Activated CD4-positive, alpha-beta T cell treated with anti-CD3 and anti-CD28 coated beads, Interleukin-2, amount 10 ng/mL, durations not matched to agents 7 days and 5 days (primary cell): ENCODE measurements around the gene CREM. TPM values are rescaled to one million over a fixed set of nuclear protein-coding genes. Genes with fewer than 3 reads are reported as not detected.

Experiments used
- CTCF ChIA-PET: fragments of 350-600 bp; sonication (Branson Sonifier 250); formaldehyde crosslinking; loops from one replicate; lab custom pipeline; 2021; ENCODE audit warnings: antibody characterized with exemption; lab: Charles Lee
- POLR2A ChIA-PET: fragments of 350-600 bp; sonication (Branson Sonifier 250); formaldehyde crosslinking; loops from one replicate; lab custom pipeline; 2021; ENCODE audit warnings: antibody characterized with exemption; lab: Charles Lee
- DNase-seq: peaks from one replicate; pipeline ENCODE4 v3.0.0-alpha.2; 2020
- H3K27ac Mint-ChIP-seq: one replicate; pipeline ENCODE4 v1.8.0; 2021; ENCODE audit warnings: mild to moderate bottlenecking, moderate library complexity, mixed read lengths
- H3K27me3 Mint-ChIP-seq: one replicate; pipeline ENCODE4 v1.8.0; 2021; ENCODE audit warnings: mixed read lengths
- H3K36me3 Mint-ChIP-seq: one replicate; pipeline ENCODE4 v1.8.0; 2021; ENCODE audit warnings: low read depth, mixed read lengths
- H3K4me1 Mint-ChIP-seq: one replicate; pipeline ENCODE4 v1.8.0; 2021; ENCODE audit warnings: mixed read lengths
- H3K4me3 Mint-ChIP-seq: one replicate; pipeline ENCODE4 v1.8.0; 2021; ENCODE audit warnings: mild to moderate bottlenecking, moderate library complexity, mixed read lengths
- H3K9me3 Mint-ChIP-seq: one replicate; pipeline ENCODE4 v1.8.0; 2021; ENCODE audit warnings: mixed read lengths
- total RNA-seq, 2 experiments: library from RNA; stranded (reverse); gene quantifications; one replicate each; pipeline ENCODE4 v1.2.3, GENCODE V29; 2021

The CREM gene
- total RNA-seq, 2 experiments from 2014 or later: 48.7 to 51.6 TPM

DNA sequence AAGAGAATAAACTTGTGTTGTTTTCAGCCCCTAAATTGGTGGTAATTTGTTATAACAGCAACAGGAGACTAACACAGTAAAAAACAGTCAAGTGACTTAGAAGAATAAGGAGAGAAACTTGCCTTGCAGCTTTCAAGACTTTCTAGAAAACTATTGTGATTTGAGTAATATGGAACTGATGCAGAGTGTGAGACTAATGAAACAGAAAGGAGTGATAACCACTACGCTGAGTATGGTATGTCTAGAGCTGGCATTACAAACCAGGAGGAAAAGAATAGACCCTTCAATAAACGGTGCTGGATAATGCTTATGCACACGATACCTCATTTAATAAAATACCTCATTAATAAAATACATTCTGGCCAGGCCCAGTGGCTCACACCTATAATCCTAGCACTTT lies 99.9 kb downstream of the CREM start:
- Mint-ChIP-seq H3K36me3 (no peaks in the 10 kb centered on the region), H3K9me3 (no peaks in the 10 kb centered on the region), H3K4me3 (no peak overlapping the region), H3K27me3 (no peaks in the 10 kb centered on the region), H3K4me1 (no peaks in the 10 kb centered on the region), H3K27ac (no peak overlapping the region)
- POLR2A ChIA-PET: no interaction called here
- DNase-seq: no peak
- CTCF ChIA-PET: interaction anchor here (1.4 kb wide), 1 partner anchor 9 kb away, joined by 3 read pairs; no protein-coding TSS in a partner anchor

DNA sequence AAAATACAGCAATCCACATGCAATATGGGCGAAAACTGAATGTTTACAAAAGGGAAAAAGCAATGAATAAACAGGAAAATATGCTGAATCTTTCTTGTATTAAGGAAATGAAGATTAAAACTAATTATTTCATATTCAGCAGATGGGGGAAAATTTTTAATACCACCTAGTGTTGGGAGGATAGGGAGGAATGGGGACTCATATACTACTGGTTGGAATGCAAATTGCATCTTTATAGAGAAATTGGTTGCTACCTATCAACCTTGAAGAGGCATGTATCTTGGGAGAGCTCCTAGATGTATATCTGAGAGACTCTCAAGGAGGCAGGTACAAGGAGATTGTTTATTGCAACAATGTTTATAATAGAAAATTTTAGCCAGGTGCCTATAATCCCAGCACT lies 101.4 kb downstream of the CREM start:
- Mint-ChIP-seq H3K27ac (no peak overlapping the region), H3K27me3 (no peaks in the 10 kb centered on the region), H3K36me3 (no peaks in the 10 kb centered on the region), H3K4me1 (no peaks in the 10 kb centered on the region), H3K4me3 (no peak overlapping the region), H3K9me3 (no peaks in the 10 kb centered on the region)
- ChIA-PET CTCF (no interaction called here), POLR2A (no interaction called here)
- DNase-seq: no peak

GRCh38 chr10:35231646-35232045 lies 105.0 kb downstream of the CREM start:
- Mint-ChIP-seq H3K4me1 (no peaks in the 10 kb centered on the region), H3K4me3 (no peak overlapping the region), H3K36me3 (no peaks in the 10 kb centered on the region), H3K27me3 (no peaks in the 10 kb centered on the region), H3K9me3 (no peaks in the 10 kb centered on the region), H3K27ac (no peak overlapping the region)
- no peak for DNase-seq
- CTCF ChIA-PET: no interaction called here
- POLR2A ChIA-PET: no interaction called here

GRCh38 chr10:35232527-35232926 lies 105.9 kb downstream of the CREM start:
- POLR2A ChIA-PET: no interaction called here
- no peaks in the 10 kb centered on the region for H3K36me3 Mint-ChIP-seq
- no peak overlapping the region for H3K4me3 Mint-ChIP-seq
- H3K27ac Mint-ChIP-seq: no peak overlapping the region
- DNase-seq: no peak
- H3K9me3 Mint-ChIP-seq: no peaks in the 10 kb centered on the region
- CTCF ChIA-PET: no interaction called here
- H3K27me3 Mint-ChIP-seq: no peaks in the 10 kb centered on the region
- H3K4me1 Mint-ChIP-seq: no peaks in the 10 kb centered on the region

DNA sequence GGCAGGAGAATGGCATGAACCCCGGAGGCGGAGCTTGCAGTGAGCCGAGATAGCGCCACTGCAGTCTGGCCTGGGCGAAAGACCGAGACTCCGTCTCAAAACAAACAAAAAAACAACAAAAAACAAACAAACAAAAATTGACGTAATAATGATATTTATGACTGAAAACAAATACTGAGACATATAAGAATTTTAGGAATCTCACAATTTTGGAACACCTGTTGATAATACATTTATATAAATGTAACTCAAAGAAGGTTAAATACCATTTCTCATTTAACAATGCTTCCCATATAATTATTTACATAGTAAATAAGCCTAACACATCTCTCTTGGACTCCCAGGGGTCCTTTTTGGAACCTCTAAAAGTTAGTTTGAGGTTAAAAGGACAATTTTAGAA lies 107.4 kb downstream of the CREM start:
- Mint-ChIP-seq H3K4me3 (no peak overlapping the region), H3K36me3 (no peaks in the 10 kb centered on the region), H3K27ac (no peak overlapping the region), H3K27me3 (no peaks in the 10 kb centered on the region), H3K9me3 (no peaks in the 10 kb centered on the region), H3K4me1 (no peaks in the 10 kb centered on the region)
- CTCF ChIA-PET: no interaction called here
- POLR2A ChIA-PET: no interaction called here
- DNase-seq: no peak

DNA sequence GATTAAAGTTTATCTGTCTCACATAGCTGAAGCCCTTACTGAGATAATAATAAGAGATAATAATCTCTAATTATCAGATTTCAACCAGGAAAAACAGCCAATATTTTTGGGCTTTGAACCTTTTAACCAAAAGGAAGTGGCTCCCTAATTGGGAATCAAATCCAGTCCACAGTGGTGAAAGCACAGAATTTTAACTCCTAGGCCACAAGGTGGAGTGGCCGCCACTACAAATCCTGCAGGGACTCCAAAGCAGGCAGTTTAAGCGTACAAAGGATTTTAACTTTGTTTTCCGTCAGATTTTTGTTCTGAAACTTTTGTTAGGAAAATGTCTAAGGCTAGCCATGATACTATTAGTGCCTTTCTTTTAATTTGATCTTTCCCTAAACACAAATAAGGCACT lies 110.1 kb downstream of the CREM start:
- Mint-ChIP-seq H3K36me3 (no peaks in the 10 kb centered on the region), H3K4me3 (no peak overlapping the region), H3K27ac (no peak overlapping the region), H3K4me1 (no peaks in the 10 kb centered on the region), H3K9me3 (no peaks in the 10 kb centered on the region), H3K27me3 (no peaks in the 10 kb centered on the region)
- no peak for DNase-seq
- POLR2A ChIA-PET: no interaction called here
- CTCF ChIA-PET: interaction anchor here (1.4 kb wide), 1 partner anchor 116 kb away, joined by 5 read pairs; no protein-coding TSS in a partner anchor

DNA sequence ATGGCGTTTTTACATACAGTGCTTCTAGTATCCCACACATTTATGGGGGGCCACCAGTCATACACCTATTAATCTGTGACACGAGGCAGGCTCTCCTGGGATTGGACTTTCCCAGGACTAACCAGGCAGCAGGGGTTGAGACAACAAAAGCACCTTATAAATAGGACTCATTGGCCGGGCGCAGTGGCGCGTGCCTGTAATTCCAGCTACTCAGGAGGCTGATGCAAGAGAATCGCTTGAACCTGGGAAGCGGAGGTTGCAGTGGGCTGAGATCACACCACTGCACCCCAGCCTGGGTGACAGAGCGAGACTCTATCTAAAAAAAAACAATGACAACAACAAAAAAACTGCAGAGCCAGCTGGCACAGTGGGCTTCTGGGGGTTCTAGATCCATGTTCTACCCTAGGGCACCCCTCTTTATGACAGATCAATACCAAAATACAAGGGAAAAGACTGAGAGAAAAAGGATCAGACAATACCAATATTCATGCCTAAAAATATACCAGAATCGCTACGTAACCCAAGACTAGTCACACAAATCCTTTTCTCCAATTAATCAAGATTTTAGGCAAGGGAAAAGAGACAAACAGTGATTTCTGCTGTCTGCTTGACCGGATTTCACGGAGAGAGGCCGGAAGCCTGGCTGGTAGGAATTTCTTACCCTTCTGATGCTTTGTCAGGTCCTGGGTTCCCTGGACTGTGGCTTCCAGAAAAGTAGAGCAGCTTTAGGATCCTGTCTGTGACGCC lies 111.3 kb downstream of the CREM start:
- Mint-ChIP-seq H3K27me3 (no peaks in the 10 kb centered on the region), H3K4me3 (no peak overlapping the region), H3K36me3 (no peaks in the 10 kb centered on the region), H3K9me3 (no peaks in the 10 kb centered on the region), H3K4me1 (no peaks in the 10 kb centered on the region), H3K27ac (no peak overlapping the region)
- CTCF ChIA-PET: no interaction called here
- no peak for DNase-seq
- POLR2A ChIA-PET: no interaction called here

- no peak for DNase-seq
- Mint-ChIP-seq H3K36me3 (no peaks in the 10 kb centered on the region), H3K9me3 (no peaks in the 10 kb centered on the region), H3K27ac (no peak overlapping the region), H3K4me3 (no peak overlapping the region), H3K4me1 (no peaks in the 10 kb centered on the region), H3K27me3 (no peaks in the 10 kb centered on the region)
- POLR2A ChIA-PET: no interaction called here
- CTCF ChIA-PET: no interaction called here
Observed at GRCh38 chr10:35244549-35244948, 117.9 kb downstream of the CREM start.

DNA sequence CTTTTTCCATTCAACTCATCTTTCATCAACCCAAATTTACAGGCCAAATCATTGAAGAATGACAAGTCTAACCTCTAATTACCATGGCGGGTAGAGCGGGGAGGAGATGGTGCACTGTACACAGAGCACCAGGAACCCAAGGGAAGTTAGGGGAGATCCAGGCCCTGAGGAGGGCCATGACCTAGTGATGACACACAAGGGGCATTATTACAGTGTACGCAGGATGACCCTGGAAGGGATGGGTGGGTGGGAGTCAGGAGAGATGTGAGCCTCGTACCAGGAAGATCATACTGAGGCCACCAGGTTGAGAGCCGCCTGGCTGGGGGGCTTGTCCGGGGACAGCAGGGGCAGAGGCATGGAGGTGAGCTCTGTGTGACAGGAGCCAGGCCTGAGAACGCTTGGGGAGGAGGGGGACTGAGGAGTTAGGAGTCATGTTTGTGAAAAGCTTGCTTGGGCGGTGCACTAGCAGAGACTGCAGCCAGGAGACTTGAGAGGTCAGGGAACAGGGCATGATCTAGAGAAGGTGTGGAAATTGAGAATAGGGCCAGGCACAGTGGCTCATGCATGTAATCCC lies 120.2 kb downstream of the CREM start:
- ChIA-PET POLR2A (no interaction called here), CTCF (no interaction called here)
- no peak overlapping the region for H3K4me3 Mint-ChIP-seq

DNA sequence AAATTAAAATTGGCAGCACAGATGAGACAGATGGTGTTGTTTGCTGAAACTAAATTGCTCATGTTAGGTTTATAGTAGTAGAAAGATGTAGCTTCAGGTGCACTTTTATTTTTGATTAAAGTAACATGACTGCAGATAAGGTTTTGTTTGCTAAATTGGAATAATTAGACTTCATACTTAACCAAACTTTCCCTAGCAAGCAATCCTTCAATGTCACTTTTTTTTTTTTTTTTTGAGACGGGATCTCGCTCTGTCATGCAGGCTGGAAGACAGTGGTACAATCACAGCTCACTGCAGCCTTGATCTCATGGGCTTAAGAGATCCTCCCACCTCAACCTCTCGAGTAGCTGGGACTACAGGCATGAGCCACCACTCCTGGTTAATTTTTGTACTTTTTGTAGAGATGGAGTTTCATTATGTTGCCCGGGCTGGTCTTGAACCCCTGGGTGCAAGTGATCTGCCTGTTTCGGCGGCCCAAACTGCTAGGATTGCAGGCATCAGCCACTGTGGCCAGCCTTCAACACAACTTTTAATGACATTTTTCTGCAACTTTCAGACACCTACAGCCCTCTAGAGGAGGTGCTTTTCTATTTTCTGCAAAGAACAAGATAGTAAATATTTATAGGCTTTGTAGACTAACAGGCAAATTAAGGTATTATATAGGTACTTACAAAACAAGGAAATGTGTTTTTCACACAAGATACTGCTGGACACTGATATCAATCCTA lies 124.9 kb downstream of the CREM start:
- H3K27me3 Mint-ChIP-seq: peaks cover 1% of the 10 kb centered on the region
- H3K27ac Mint-ChIP-seq: no peak overlapping the region
- H3K9me3 Mint-ChIP-seq: no peaks in the 10 kb centered on the region
- no peaks in the 10 kb centered on the region for H3K36me3 Mint-ChIP-seq
- POLR2A ChIA-PET: no interaction called here
- CTCF ChIA-PET: interaction anchor here (0.6 kb wide), 1 partner anchor 973 kb away, joined by 3 read pairs; no protein-coding TSS in a partner anchor
- no peaks in the 10 kb centered on the region for H3K4me1 Mint-ChIP-seq
- H3K4me3 Mint-ChIP-seq: no peak overlapping the region
- DNase-seq: no peak

More for the DNA sequence above, 120.2 kb downstream of the CREM start:
- Mint-ChIP-seq H3K9me3 (no peaks in the 10 kb centered on the region), H3K27me3 (no peaks in the 10 kb centered on the region), H3K4me1 (no peaks in the 10 kb centered on the region), H3K36me3 (no peaks in the 10 kb centered on the region), H3K27ac (no peak overlapping the region)
- no peak for DNase-seq

GRCh38 chr10:35257057-35257983 lies 130.7 kb downstream of the CREM start:
- no peak overlapping the region for H3K4me3 Mint-ChIP-seq
- H3K27ac Mint-ChIP-seq: no peak overlapping the region
- H3K36me3 Mint-ChIP-seq: no peaks in the 10 kb centered on the region
- H3K4me1 Mint-ChIP-seq: no peaks in the 10 kb centered on the region
- POLR2A ChIA-PET: no interaction called here
- peaks cover 11% of the 10 kb centered on the region for H3K27me3 Mint-ChIP-seq
- CTCF ChIA-PET: no interaction called here
- peaks cover 15% of the 10 kb centered on the region for H3K9me3 Mint-ChIP-seq
- no peak for DNase-seq

DNA sequence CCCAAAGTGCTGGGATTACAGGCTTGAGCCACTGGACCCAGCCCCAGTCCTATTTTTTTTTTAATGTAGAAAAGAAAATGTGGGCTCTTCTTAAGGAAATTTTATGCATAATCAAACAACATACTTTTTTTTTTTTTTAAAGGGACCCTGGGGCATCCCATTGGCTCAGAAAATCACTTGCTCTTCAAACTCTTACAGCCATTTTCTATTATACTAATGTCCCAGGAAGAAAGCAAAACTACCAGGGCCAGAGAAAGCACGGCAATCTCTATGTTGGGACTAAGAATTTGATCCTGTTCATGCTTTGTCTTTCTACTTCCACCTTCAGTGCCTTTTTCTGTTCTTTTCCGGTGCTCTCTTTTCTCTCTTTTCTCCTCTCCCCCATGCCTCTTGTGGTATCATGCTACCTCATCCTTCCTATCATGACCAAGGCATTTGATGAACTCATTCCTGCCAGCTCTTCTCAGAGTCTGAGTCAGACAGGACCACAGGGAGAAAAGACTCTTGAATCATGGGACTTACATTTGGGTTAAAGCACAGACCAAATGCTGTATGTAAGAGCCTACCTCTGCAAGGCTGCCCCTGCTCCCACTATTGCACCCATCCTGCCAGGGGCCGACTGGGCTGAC lies 133.2 kb downstream of the CREM start:
- H3K4me1 Mint-ChIP-seq: no peaks in the 10 kb centered on the region
- peaks cover 11% of the 10 kb centered on the region for H3K27me3 Mint-ChIP-seq
- ChIA-PET CTCF (no interaction called here), POLR2A (no interaction called here)
- DNase-seq: no peak
- H3K36me3 Mint-ChIP-seq: no peaks in the 10 kb centered on the region
- no peak overlapping the region for H3K27ac Mint-ChIP-seq
- H3K4me3 Mint-ChIP-seq: no peak overlapping the region
- H3K9me3 Mint-ChIP-seq: peaks cover 18% of the 10 kb centered on the region
